ENCODE data around the gene GPR17.

The GPR17 gene

DNA sequence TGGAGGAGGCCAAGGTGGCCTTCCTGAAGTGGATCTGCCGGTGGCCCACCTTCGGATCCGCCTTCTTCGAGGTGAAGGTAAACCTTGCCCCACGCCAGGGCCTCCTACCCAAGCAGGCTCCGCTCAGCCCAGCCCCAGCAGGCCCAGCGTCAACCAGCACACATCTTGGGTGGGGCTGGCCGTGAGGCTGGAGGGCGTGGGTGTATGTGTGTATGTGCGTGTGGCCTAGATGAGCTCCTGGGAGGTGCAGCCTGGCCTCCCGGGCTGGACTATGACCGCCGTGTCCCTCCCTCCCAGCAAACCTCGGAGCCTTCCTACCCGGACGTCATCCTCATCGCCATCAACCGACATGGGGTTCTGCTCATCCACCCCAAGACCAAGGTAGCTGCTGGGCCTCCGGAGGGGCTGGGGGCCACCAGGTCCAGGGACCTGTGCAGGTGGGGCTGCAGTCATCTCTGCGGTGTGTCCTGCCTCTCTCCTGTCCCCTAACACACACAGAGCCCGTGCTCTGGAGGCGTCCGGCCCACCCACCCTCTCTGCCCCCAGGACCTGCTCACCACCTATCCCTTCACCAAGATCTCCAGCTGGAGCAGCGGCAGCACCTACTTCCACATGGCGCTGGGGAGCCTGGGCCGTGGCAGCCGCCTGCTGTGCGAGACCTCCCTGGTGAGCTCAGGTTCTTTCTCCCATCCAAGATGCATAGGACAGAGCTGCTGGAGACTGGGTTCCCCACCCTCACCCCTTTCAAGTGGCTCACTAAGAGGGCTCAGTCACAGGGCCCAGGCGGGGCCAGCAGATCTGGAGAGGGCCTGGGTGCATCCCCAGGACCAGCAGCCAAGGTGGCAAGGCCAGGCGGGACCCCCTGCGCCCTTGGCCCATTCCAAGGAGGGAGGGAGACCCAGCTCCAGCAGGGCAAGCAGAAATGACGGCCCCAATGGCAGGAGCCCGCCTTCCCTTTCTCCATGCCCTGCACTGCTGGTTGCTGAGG is 9.4 kb upstream of the GPR17 start:
- Histone ChIP-seq H3K27ac (peak overlapping the region; percentile 72 to 81), H3K4me1 (peaks cover 0 to 53% (median 40%) of the 10 kb centered on the region in 4 donors), H3K36me3 (peaks cover 15 to 36% (median 31%) of the 10 kb centered on the region in 3 donors), H3K4me3 (no peak overlapping the region), H3K9me3 (no peaks in the 10 kb centered on the region), H3K27me3 (no peaks in the 10 kb centered on the region)
- TF ChIP-seq, protein P1, sequence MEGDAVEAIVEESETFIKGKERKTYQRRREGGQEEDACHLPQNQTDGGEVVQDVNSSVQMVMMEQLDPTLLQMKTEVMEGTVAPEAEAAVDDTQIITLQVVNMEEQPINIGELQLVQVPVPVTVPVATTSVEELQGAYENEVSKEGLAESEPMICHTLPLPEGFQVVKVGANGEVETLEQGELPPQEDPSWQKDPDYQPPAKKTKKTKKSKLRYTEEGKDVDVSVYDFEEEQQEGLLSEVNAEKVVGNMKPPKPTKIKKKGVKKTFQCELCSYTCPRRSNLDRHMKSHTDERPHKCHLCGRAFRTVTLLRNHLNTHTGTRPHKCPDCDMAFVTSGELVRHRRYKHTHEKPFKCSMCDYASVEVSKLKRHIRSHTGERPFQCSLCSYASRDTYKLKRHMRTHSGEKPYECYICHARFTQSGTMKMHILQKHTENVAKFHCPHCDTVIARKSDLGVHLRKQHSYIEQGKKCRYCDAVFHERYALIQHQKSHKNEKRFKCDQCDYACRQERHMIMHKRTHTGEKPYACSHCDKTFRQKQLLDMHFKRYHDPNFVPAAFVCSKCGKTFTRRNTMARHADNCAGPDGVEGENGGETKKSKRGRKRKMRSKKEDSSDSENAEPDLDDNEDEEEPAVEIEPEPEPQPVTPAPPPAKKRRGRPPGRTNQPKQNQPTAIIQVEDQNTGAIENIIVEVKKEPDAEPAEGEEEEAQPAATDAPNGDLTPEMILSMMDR (IDR thresholded peaks at IDR 0.05) = no peak
- DNase-seq = no peak
- intact Hi-C loops (cut with DNase I; ENCODE audit: low total_unique reads) = loop anchor here (5.0 to 10.0 kb wide), 3 partner anchors 52 to 129 kb away; partner anchors contain the start of gene IWS1

DNA sequence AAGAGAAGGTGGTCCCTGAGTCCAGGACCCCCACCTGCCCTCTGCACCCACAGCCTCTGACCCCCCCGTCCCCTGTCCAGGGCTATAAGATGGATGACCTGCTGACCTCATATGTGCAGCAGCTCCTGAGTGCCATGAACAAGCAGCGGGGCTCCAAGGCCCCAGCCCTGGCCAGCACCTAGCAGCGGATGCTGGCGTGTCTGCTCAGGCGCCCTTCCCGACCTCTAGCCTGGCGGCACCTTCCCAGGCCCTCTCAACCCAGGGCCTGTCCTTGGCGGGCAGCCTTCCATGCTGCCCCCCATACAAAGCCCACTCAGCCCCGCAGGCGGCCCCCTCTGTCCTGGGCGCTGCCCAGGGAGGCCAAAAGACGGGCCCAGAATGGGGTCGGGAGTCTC is 8.7 kb upstream of the GPR17 start:
- Histone ChIP-seq H3K9me3 (no peaks in the 10 kb centered on the region), H3K4me1 (peaks cover 0 to 48% (median 39%) of the 10 kb centered on the region in 4 donors), H3K27me3 (no peaks in the 10 kb centered on the region), H3K36me3 (peaks cover 17 to 42% (median 33%) of the 10 kb centered on the region in 3 donors), H3K4me3 (no peak overlapping the region), H3K27ac (peak overlapping the region; percentile 72 to 81)
- no peak for DNase-seq
- TF ChIP-seq, protein P1 (IDR thresholded peaks at IDR 0.05) = no peak
- intact Hi-C loops (cut with DNase I; ENCODE audit: low total_unique reads) = loop anchor here (5.0 to 10.0 kb wide), 3 partner anchors 52 to 130 kb away; partner anchors contain the start of gene IWS1

DNA sequence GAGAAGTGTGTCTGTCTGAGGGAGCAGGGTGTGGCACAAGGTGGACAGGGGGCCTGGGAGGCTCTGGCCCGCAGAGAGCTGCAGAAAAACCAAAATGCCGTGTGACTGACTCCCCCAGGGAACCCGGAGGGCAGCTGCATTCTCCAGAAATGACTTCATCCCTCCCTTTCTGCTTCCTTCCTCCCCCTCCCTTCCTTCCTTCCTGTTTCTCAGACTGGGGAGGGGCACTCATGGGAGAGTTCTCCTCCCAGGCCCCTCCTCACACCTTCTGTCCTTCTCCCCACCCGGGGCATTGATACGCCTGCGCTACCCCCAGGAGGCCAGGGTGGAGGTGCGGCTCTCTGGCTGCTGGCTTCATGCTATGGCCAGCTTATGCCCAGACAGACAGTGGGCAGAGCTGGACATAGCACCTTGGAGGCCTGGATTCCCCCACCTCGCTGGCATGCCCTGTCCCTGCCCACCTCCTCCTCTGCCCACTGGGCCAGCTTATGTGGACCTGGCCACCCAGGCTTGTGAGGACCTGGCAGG is 8.2 kb upstream of the GPR17 start:
- no peak for DNase-seq
- no peaks in the 10 kb centered on the region for H3K27me3 ChIP-seq
- H3K4me3 ChIP-seq = no peak overlapping the region
- H3K4me1 ChIP-seq = peaks cover 0 to 48% (median 38%) of the 10 kb centered on the region in 4 donors
- peaks cover 17 to 48% (median 33%) of the 10 kb centered on the region in 3 donors for H3K36me3 ChIP-seq
- TF ChIP-seq, protein P1 (IDR thresholded peaks at IDR 0.05) = no peak
- intact Hi-C loops (cut with DNase I; ENCODE audit: low total_unique reads) = loop anchor here (5.0 to 10.0 kb wide), 3 partner anchors 53 to 130 kb away; partner anchors contain the start of gene IWS1
- no peaks in the 10 kb centered on the region for H3K9me3 ChIP-seq
- peak overlapping the region; percentile 72 to 81 for H3K27ac ChIP-seq

DNA sequence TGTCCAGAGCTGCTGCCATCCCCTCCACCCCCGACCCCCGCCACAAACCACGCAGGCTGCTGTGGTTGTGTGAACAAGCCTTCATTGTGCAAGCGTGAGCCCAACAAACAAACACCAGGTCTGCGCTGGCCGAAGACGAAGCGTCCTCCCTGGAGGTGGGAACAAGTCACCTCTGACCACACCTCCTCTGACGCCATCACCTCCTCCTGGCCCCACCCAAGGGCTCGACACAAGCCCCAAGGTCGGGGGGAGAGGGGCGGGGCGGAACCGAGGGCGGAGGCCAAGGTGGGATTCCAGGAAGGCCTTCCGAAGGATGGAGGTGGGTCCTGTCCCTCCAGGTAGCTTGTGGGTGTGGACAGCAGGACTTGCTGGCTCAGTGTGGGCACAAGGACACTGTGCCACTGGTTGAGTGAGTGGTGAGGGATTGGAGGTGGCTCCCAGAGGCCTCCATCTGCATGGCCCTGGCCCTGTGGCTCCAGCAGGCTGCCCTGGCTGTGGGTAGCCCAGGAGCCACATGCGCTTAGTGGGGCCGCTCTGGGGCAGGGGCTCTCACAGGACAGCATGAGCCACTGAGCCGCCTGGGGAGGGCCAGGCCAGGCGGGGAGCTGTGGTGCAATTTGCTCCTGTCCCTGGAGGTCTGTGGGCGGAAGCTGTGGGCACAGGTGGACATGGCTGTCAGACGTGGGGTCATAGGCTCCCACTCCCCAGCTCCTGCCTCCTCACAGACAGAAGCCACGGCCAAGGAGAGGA is 7.4 kb upstream of the GPR17 start:
- Histone ChIP-seq H3K36me3 (peaks cover 17 to 53% (median 33%) of the 10 kb centered on the region in 3 donors), H3K27ac (peak overlapping the region; percentile 72 to 81), H3K27me3 (no peaks in the 10 kb centered on the region), H3K4me3 (no peak overlapping the region), H3K4me1 (peaks cover 0 to 46% (median 33%) of the 10 kb centered on the region in 4 donors), H3K9me3 (no peaks in the 10 kb centered on the region)
- TF ChIP-seq, protein P1 (IDR thresholded peaks at IDR 0.05) = no peak
- intact Hi-C loops (cut with DNase I; ENCODE audit: low total_unique reads) = loop anchor here (5.0 to 10.0 kb wide), 3 partner anchors 54 to 131 kb away; partner anchors contain the start of gene IWS1
- no peak for DNase-seq

DNA sequence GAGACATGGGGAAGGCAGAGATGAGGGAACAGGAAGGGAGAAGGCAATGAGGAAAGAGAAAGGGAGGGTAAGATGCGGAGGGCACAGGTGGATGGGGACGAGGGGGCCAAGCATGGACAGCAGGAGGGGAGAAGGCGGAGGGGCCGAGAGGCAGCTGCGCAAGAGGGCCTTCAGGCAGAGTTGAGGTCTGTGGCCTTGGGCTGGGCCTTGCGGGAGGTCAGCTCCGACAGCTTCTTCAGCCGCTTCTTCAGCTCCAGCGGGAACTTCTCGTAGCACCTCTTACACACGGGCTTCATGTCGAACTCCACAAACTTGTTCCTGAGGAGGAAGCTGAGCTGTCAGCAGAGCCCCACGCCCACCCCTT is 6.9 kb upstream of the GPR17 start:
- Histone ChIP-seq H3K36me3 (peaks cover 17 to 53% (median 33%) of the 10 kb centered on the region in 3 donors), H3K27me3 (no peaks in the 10 kb centered on the region), H3K9me3 (no peaks in the 10 kb centered on the region), H3K4me1 (peaks cover 0 to 46% (median 29%) of the 10 kb centered on the region in 4 donors), H3K4me3 (no peak overlapping the region), H3K27ac (peak overlapping the region in 1 of 2 donors; percentile 81)
- DNase-seq = no peak
- intact Hi-C loops (cut with DNase I; ENCODE audit: low total_unique reads) = loop anchor here (5.0 to 10.0 kb wide), 3 partner anchors 54 to 132 kb away; partner anchors contain the start of gene IWS1
- TF ChIP-seq, protein P1 (IDR thresholded peaks at IDR 0.05) = no peak

Measured in tibial artery (tissue), 4 donors.